Mesothelial cell of epicardium (in vitro differentiated cells): ENCODE results near the gene ZPBP2. TPM values are rescaled to one million over a fixed set of nuclear protein-coding genes. Genes with fewer than 3 reads are reported as not detected.
"Not testable (repeated sequence)": the region's sequence is repeated elsewhere in the genome, so short reads cannot be mapped to it uniquely, and the experiment has no call there.

Experiments
- DNase-seq, 2 experiments: peaks; one replicate each; pipeline ENCODE4 v3.0.0; 2021; ENCODE audit warnings: low spot score in 2 of 2; ENCODE audit not compliant: unreplicated experiment in 2 of 2
- H3K27ac Mint-ChIP-seq: 2 replicates; pipeline ENCODE4 v1.8.0; 2021; ENCODE audit warnings: mixed read lengths
- H3K27me3 Mint-ChIP-seq: 2 replicates; pipeline ENCODE4 v1.8.0; 2021; ENCODE audit warnings: low read depth, mixed read lengths
- H3K36me3 Mint-ChIP-seq: 2 replicates; pipeline ENCODE4 v1.8.0; 2021; ENCODE audit warnings: mixed read lengths
- H3K4me1 Mint-ChIP-seq: 2 replicates; pipeline ENCODE4 v1.8.0; 2021; ENCODE audit warnings: mixed read lengths
- H3K4me3 Mint-ChIP-seq: 2 replicates; pipeline ENCODE4 v1.8.0; 2021; ENCODE audit warnings: mild to moderate bottlenecking, moderate library complexity, mixed read lengths
- H3K9me3 Mint-ChIP-seq: 2 replicates; pipeline ENCODE4 v1.8.0; 2021; ENCODE audit warnings: mixed read lengths
- CTCF ChIP-seq: fragments of 200-600 bp; sonication (generic); IDR thresholded peaks from one replicate; pipeline ENCODE4 v1.5.0; 2021; ENCODE audit warnings: antibody characterized with exemption; ENCODE audit not compliant: unreplicated experiment
- total RNA-seq: library from RNA; stranded (reverse); gene quantifications from 3 replicates; pipeline ENCODE4 v1.2.1, GENCODE V29; 2021

Gene ZPBP2
- total RNA-seq, 1 donor from 2014 or later = not detected

DNA sequence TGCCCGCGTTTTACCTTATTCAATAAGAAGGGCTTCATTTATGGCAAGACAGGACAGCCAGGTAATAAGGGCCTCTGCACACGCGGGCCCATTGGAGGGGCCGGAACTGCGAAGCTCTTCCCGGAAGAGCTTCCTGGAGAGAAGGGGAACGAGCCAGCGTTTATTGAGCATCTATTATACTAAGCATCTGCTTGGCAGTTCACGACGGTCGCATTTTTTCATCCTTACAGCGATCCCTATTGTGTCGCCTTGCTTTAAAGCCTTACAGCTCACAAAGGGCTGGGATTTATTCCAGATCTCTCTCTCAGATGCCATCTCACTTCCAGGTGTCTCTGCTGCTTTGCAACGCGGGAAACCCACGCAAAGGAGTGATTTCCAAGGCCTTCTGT lies 546 bp downstream of the ZPBP2 start:
- Mint-ChIP-seq H3K36me3 (no peaks in the 10 kb centered on the region), H3K4me3 (no peak overlapping the region), H3K27me3 (peaks cover 56% of the 10 kb centered on the region), H3K4me1 (peaks cover 9% of the 10 kb centered on the region), H3K9me3 (peaks cover 4% of the 10 kb centered on the region), H3K27ac (no peak overlapping the region)
- DNase-seq = no peak
- TF ChIP-seq CTCF = no peak

- DNase-seq = no peak
- no peak for TF ChIP-seq CTCF
- Mint-ChIP-seq H3K27me3 (peaks cover 37% of the 10 kb centered on the region), H3K9me3 (peaks cover 4% of the 10 kb centered on the region), H3K4me1 (no peaks in the 10 kb centered on the region), H3K36me3 (no peaks in the 10 kb centered on the region), H3K4me3 (no peak overlapping the region), H3K27ac (no peak overlapping the region)
Observed at GRCh38 chr17:39870776-39871175, 2.8 kb downstream of the ZPBP2 start.

DNA sequence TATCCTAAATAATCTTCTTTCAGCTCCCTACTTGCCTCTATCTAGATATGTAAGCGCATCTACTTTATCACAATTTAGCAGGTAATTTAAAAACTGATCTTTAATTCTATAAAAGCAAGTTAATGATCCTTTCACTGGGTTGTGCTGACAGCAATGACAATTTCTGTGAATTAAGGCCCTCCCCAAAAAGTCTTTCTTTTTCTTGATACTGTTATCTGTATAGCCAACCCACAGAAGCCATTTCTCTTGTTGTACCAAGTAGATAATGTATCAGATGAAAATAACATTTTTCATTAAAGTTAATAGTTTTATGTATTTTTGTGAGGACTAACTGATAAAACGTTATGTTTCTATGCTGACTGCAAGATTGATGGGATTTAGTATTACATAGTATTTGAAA lies 3.8 kb downstream of the ZPBP2 start:
- no peak for TF ChIP-seq CTCF
- Mint-ChIP-seq H3K27ac (no peak overlapping the region), H3K4me1 (no peaks in the 10 kb centered on the region), H3K4me3 (no peak overlapping the region), H3K9me3 (peaks cover 4% of the 10 kb centered on the region), H3K36me3 (no peaks in the 10 kb centered on the region), H3K27me3 (peaks cover 36% of the 10 kb centered on the region)
- no peak for DNase-seq

DNA sequence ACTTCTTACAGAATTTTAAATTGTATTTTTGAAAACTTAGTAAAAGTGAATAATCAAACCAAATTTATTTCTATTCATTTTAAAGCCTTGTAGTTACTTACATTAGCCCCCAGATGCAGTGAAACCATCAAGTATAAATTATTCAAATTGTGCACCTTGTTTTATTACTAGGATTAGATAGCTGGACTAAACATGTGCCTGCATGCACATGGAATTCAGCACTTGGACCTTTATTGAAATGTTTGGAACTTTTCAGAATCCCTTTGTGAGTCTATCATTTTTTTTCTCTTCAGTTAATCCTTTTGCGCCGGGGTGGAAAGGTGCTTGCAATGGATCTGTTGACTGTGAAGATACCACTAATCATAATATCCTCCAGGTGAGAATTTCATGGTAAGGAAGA lies 4.7 kb downstream of the ZPBP2 start:
- Mint-ChIP-seq H3K9me3 (peaks cover 4% of the 10 kb centered on the region), H3K4me1 (no peaks in the 10 kb centered on the region), H3K27me3 (peaks cover 31% of the 10 kb centered on the region), H3K4me3 (no peak overlapping the region), H3K27ac (no peak overlapping the region), H3K36me3 (no peaks in the 10 kb centered on the region)
- no peak for DNase-seq
- no peak for TF ChIP-seq CTCF

DNA sequence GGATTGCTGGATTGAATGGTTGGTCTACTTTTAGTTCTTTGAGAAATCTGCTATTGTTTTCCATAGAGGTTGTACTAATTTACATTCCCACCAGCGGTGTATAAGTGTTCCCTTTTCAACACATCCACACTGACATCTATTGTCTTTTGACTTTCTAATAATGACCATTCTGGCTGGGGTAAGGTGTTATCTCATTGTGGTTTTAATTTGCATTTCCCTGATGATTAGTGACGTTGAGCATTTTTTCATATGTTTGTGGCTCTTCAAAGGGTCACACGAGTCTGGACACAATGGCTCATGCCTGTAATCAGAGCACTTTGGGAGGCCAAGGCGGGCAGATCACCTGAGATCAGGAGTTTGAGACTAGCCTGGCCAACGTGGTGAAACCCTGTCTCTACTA lies 18.1 kb downstream of the ZPBP2 start:
- not testable (repeated sequence) for H3K4me1 Mint-ChIP-seq, H3K9me3 Mint-ChIP-seq, DNase-seq, H3K36me3 Mint-ChIP-seq, H3K27ac Mint-ChIP-seq, H3K4me3 Mint-ChIP-seq
- peaks cover 71% of the 10 kb centered on the region for H3K27me3 Mint-ChIP-seq

- H3K4me1 Mint-ChIP-seq = no peaks in the 10 kb centered on the region
- DNase-seq = no peak
Observed at GRCh38 chr17:39887078-39887477, 19.1 kb downstream of the ZPBP2 start.

More at GRCh38 chr17:39887078-39887477, 19.1 kb downstream of the ZPBP2 start:
- no peaks in the 10 kb centered on the region for H3K36me3 Mint-ChIP-seq
- no peak overlapping the region for H3K27ac Mint-ChIP-seq
- peaks cover 3% of the 10 kb centered on the region for H3K9me3 Mint-ChIP-seq
- peaks cover 74% of the 10 kb centered on the region for H3K27me3 Mint-ChIP-seq
- TF ChIP-seq CTCF = no peak
- H3K4me3 Mint-ChIP-seq = no peak overlapping the region
